ENCODE data around the gene EPB41L2.

EPB41L2 gene

GRCh38 chr6:131061041-131061750 lies 1.8 kb downstream of the EPB41L2 start:
- DNase-seq, result no peak

- DNase-seq, result no peak
These were observed 2.7 kb downstream of the EPB41L2 start for GRCh38 chr6:131060311-131060710.

GRCh38 chr6:131059486-131059885 lies 3.6 kb downstream of the EPB41L2 start:
- no peak for DNase-seq

- no peak for DNase-seq
These were observed 4.8 kb downstream of the EPB41L2 start for GRCh38 chr6:131058236-131058635.

GRCh38 chr6:131054392-131055250 lies 8.4 kb downstream of the EPB41L2 start:
- DNase-seq, result no peak

GRCh38 chr6:131053546-131054240 lies 9.4 kb downstream of the EPB41L2 start:
- DNase-seq, result no peak

DNA sequence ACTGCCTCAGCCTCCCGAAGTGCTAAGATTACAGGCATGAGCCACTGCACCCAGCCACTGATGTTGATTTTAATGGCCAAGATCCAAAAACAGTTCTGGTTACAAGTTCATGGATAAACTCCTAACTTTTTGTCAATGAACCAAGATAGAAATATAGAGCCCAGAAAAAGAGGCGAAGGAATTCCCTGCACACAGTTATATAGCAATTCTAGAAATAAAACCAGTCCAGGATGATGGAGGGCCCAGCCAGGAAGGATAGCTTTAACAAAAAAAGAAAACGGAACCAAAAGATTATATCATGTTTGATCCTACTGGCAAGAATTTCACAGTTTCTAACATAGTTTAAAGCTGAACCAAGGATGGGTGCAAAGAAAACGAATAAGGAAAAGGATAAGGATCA lies 10.9 kb downstream of the EPB41L2 start:
- no peak for DNase-seq

DNA sequence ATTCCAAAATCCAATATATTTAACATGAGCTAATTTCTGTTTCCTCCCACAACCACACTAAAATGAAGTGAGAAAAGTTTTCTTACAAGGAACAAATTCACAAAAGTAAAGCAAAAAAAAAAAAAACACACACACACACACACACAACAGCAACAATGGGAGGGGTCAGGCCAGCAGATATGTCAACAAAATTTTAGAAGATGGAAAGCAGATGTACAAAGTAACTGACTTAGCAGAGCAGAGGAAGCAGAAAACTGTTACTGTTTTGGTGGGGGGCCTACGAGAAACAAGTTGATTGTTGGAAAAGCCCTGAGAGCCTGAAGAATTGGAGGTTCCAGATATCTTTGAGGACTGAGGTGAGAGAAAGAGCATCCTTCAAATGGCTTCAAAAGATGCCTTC lies 11.7 kb downstream of the EPB41L2 start:
- DNase-seq, result no peak

- DNase-seq, result no peak
These were observed 13.4 kb downstream of the EPB41L2 start for GRCh38 chr6:131049608-131050007.

DNA sequence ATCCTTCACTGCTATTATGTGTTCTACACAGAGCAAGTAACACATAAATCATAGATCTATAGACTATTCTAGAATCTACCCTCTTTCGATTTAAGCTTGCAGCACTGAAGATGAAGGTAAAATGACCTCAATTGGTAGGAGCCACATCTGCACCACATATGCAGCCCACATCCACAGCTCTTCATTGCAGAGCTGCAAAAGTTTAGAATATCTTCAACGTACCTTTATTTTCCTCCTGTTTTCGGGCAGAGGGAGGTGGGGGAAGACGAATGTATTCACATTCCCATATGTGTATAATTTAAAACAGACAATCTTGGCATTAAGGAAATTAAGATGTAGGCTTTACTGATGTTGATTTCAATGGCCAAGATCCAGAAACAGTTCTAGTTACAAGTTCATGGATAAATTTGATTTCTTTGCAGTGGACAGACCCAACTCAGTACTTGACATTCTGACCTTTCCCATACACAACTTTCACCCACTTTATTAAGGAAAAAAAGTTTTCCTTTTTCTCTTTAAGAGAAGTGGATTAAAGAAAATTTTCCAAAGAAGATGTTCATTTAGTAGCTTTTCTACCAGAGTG lies 14.0 kb downstream of the EPB41L2 start:
- no peak for DNase-seq

DNA sequence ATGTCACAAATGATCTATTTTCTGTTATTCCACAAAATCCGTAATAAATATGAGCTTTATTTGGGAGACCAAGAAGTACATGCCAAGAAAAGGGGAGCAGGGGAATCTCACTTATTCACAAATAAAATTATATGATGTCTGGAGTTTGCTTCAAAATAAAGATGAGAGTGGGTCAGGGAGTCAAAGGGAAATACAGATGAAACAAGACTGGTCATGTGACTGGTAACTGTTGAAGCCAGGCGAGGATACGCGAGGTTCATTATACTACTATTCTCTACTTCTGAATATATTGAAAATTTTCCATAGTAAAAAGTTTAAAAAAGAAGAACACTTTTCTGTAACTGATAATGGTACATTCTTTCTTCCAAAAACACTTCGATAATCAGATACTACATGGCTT lies 14.6 kb downstream of the EPB41L2 start:
- no peak for DNase-seq

DNA sequence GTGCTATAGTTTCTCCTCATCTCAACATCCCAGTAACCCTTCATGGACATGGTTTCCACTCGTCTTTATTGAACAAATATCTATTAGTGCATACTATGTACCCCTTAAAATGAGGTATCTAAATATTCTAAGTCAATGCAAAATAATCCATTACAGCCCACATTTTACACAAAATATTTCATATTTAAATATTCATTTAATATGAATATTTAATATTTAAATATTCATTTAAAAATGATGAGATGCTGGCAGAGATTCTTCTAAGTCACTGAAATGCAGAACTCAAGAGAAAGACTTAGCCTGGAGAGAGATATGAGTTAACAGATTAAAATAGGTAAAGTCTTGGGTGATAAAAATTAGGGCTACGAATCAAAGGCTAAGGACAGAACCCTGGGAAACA lies 17.9 kb downstream of the EPB41L2 start:
- no peak for DNase-seq

GRCh38 chr6:131043902-131044447 lies 19.1 kb downstream of the EPB41L2 start:
- DNase-seq, result no peak

DNA sequence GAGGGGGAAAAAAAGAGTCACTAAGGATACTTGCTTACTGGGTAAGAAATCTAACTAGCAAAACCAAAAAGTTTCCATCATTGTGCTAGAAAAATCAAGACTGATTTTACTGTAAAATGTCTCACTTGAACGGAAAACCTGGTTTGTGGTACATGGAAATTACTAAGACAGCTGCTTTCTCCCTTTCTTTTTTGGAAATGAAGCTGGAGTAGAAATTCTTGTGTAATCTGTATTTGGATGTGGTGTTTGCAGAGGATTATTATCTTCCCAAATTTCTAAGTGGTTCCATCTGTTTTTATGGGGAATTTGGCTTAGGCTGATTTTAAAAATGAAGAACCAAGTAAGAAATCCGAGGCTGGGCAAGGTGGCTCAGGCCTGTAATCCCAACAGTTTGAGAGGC lies 20.4 kb downstream of the EPB41L2 start:
- DNase-seq, result no peak

DNA sequence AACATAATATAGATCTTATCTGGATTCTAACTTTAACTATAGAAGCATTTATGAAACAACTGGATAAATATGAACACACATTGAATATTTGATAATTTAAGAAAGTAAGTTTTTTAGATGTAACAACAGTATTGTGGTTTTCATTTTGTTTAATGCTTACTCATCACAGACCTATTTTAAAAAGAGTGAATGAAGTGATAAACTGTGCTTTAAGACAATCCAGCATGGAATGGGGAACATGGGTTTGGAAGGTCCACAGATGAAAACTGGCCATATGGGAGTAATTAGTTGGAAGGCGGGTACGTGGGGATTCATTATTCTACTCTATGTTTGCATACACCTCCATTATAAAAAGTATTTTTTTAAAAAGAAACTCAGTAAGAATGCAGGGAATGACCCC lies 21.2 kb downstream of the EPB41L2 start:
- DNase-seq, result no peak

DNA sequence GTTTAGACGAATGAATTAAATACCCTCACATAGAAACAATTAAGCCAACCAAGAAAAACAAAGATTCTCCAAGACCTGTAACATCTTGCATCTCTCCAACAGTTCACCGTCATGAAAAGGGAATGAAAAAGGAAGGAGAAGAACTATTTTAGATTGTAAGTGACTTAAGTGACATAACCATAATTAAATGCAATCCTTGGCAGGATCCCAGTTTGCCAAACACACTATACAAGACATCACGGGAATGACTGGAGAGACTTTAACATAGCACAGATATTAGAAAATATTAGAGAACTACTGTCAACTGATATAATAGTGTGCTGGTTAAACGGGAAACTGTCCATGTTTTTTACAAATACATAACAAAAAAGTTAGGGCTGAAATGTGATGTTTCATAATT lies 22.2 kb downstream of the EPB41L2 start:
- DNase-seq, result no peak

GRCh38 chr6:131039345-131039680 lies 23.7 kb downstream of the EPB41L2 start:
- no peak for DNase-seq

- DNase-seq, result no peak
These were observed 24.3 kb downstream of the EPB41L2 start for GRCh38 chr6:131038597-131039344.

DNA sequence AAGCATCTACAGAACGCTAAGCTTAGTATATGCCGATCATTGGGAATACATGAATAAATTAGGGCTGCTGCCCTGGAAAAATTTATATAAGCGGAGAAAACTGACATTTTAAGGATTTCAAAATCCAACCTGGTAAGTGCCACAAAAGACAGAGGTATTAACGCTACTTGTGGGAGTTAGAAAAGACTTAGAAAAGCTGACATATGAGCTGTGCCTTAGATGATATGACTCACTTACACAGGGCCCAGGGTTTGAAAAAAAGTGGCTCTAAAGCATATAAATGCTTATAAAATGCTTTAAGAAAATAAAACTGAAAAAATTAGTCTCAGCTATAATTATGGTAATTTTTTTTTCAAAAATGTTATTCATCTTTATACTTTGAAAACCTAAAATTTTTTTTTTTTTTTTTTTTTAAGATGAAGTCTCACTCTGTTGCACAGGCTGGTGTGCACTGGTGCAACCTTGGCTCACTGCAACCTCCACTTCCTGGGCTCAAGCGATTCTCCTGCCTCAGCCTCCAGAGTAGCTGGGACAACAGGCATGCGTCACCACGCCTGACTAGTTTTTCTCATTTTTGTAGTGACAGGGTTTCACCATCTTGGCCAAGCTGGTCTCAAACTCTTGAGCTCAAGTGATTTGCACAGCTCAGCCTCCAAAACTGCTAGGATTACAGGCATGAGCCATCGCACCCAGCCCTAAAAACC lies 25.7 kb downstream of the EPB41L2 start:
- DNase-seq, result no peak

DNA sequence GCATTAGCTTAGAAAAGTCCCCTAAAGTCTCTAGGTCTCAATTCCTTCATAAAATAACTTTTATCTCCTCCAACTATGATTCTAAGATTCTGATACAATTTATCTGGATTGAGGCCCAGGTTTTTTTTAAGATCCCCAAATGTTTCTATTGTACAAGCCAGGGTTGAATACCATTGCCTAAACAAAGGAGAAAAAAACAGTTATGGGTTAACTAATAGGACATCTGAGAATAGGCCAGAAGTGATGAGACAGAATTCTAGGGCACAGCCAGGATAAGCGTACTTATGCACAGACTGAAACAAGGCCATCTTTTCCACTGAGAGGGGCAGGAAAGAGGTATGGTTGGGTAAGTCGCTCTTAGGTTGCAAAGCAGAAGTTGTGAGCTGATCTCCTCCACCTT lies 26.4 kb downstream of the EPB41L2 start:
- no peak for DNase-seq

DNA sequence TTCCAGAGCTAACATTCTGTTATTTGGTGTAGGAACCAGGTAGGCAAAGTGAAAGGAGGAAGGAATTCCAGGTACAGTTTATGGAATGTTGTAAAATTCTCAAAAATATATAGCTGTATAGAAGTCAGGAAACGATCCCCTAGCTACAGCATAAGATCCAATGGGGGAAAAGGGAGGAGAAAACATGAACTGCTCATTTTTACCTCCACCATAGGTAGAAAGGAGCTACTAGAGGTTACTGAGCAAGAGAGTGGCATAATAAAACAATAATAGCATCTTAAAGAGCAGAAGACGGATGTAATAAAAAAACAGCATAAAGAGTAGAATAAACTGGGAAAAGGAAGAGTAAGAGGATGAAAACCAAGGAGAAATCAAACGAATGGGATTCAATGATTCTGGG lies 26.9 kb downstream of the EPB41L2 start:
- no peak for DNase-seq

DNA sequence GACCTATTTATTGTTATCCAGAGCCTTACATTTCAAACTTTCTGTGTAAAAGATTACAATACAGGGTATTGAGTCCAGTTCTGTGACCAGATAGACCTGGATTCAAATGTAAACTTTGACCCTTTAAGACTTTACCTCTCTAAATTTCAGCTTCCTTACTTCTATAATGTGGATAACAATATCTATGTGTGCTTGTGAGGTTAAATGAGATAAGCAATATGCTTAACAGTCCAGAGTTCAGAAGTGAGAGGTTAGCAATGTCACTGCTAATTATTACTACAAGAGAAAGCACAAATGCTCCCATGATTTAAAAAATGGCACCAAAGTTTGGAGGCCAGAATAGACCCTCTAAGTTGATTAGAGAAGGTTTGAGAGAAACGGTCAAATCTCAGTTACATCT lies 27.5 kb downstream of the EPB41L2 start:
- DNase-seq, result no peak
